HCT116 (cell line): Measurements from ENCODE around the gene ZC3H15.

ENCODE experiments used
- CEBPB ChIP-seq: IDR thresholded peaks from 2 replicates; pipeline ENCODE4 v1.6.1; 2012; ENCODE audit warnings: low read depth
- CTCF ChIP-seq, 3 experiments: fragments of 200-600 bp in 1 of 3; sonication (generic) in 1 of 3; IDR thresholded peaks in 2 of 3; conservative IDR thresholded peaks in 1 of 3; 2 replicates each; pipeline ENCODE4 v1.5.1; 2012 to 2017; ENCODE audit warnings: low read depth in 2 of 3, low read length in 2 of 3, antibody characterized with exemption in 1 of 3, borderline replicate concordance in 1 of 3, control low read depth in 1 of 3, mild to moderate bottlenecking in 1 of 3, mixed read lengths in 1 of 3, mixed run types in 1 of 3, moderate library complexity in 1 of 3; ENCODE audit not compliant: insufficient read depth in 1 of 3
- EZH2 ChIP-seq: fragments of 200-600 bp; sonication (generic); IDR thresholded peaks from 2 replicates; pipeline ENCODE4 v1.6.1; 2017; ENCODE audit warnings: antibody characterized with exemption, mixed run types
- POLR2A ChIP-seq: IDR thresholded peaks from 2 replicates; pipeline ENCODE4 v1.7.0; 2011; ENCODE audit warnings: borderline replicate concordance; ENCODE audit not compliant: insufficient read depth, insufficient read length; ENCODE audit errors: extremely low read depth
- RAD21 ChIP-seq: IDR thresholded peaks from 2 replicates; pipeline ENCODE4 v1.6.1; 2012; ENCODE audit warnings: low read depth, mild to moderate bottlenecking
- YY1 ChIP-seq: IDR thresholded peaks from 2 replicates; pipeline ENCODE4 v1.6.1; 2011; ENCODE audit warnings: low read length, low read depth, moderate library complexity, mild to moderate bottlenecking; ENCODE audit not compliant: insufficient replicate concordance; ENCODE audit errors: extremely low read depth

- no peak for TF ChIP-seq YY1
- TF ChIP-seq EZH2, result no peak
- 0 out of 2 replicates have a peak, but pooled peaks have one; percentile 22 for TF ChIP-seq CEBPB
- TF ChIP-seq CTCF (IDR thresholded peaks at IDR 0.05 in 2 of 3, conservative IDR thresholded peaks at IDR 0.05 in 1 of 3; ENCODE audit: borderline replicate concordance in 1 of 3, insufficient read depth in 1 of 3, low read depth in 2 of 3, low read length in 2 of 3), result no peak
- no peak for TF ChIP-seq RAD21
- no peak for TF ChIP-seq POLR2A
These were observed 55.9 kb downstream of the ZC3H15 start for GRCh38 chr2:186542002-186542401.
